Activated CD8-positive, alpha-beta T cell treated with anti-CD3 and anti-CD28 coated beads for 36 hours (primary cell): ENCODE results near the gene CRYBA4. TPM values are rescaled to one million over a fixed set of nuclear protein-coding genes. Genes with fewer than 3 reads are reported as not detected.
A peak's percentile ranks its signal among the peaks of the same experiment; 100 is the strongest.

Experiments
- ATAC-seq: fragments of 200-7000 bp; cut with Tn5 transposase; one replicate; pipeline ENCODE4 v1.10.0; 2021; ENCODE audit warnings: mild to moderate bottlenecking, moderate library complexity
- CTCF ChIA-PET: fragments of 350-600 bp; sonication (Branson Sonifier 250); formaldehyde crosslinking; loops from one replicate; lab custom pipeline; 2021; ENCODE audit warnings: antibody characterized with exemption; lab: Charles Lee
- POLR2A ChIA-PET: fragments of 350-600 bp; sonication (Branson Sonifier 250); formaldehyde crosslinking; loops from one replicate; lab custom pipeline; 2021; ENCODE audit warnings: antibody characterized with exemption; lab: Charles Lee
- DNase-seq: peaks from one replicate; pipeline ENCODE4 v3.0.0-alpha.2; 2020
- H3K27ac Mint-ChIP-seq: one replicate; pipeline ENCODE4 v1.8.0; 2021; ENCODE audit warnings: mild to moderate bottlenecking, mixed read lengths
- H3K27me3 Mint-ChIP-seq: one replicate; pipeline ENCODE4 v1.8.0; 2021; ENCODE audit warnings: mixed read lengths
- H3K36me3 Mint-ChIP-seq: one replicate; pipeline ENCODE4 v1.8.0; 2021; ENCODE audit warnings: low read depth, mixed read lengths
- H3K4me1 Mint-ChIP-seq: one replicate; pipeline ENCODE4 v1.8.0; 2021; ENCODE audit warnings: low read depth, mixed read lengths
- H3K4me3 Mint-ChIP-seq: one replicate; pipeline ENCODE4 v1.8.0; 2021; ENCODE audit warnings: mild to moderate bottlenecking, moderate library complexity, mixed read lengths
- H3K9me3 Mint-ChIP-seq: one replicate; pipeline ENCODE4 v1.8.0; 2021; ENCODE audit warnings: mixed read lengths
- intact Hi-C: fragments of 100-400 bp; cut with micrococcal nuclease; formaldehyde crosslinking; loops from one replicate; pipeline ENCODE4 v1.10.0; 2022
- total RNA-seq, 2 experiments: library from RNA; stranded (reverse); gene quantifications; one replicate each; pipeline ENCODE4 v1.2.3, GENCODE V29; 2021
- TF ChIP-seq, protein P1 (sequence below): fragments of 200-600 bp; IDR thresholded peaks from one replicate; pipeline ENCODE4 v1.8.0; 2022; ENCODE audit warnings: antibody characterized with exemption, mild to moderate bottlenecking

Gene CRYBA4
- total RNA-seq, 2 experiments from 2014 or later, result not detected

DNA sequence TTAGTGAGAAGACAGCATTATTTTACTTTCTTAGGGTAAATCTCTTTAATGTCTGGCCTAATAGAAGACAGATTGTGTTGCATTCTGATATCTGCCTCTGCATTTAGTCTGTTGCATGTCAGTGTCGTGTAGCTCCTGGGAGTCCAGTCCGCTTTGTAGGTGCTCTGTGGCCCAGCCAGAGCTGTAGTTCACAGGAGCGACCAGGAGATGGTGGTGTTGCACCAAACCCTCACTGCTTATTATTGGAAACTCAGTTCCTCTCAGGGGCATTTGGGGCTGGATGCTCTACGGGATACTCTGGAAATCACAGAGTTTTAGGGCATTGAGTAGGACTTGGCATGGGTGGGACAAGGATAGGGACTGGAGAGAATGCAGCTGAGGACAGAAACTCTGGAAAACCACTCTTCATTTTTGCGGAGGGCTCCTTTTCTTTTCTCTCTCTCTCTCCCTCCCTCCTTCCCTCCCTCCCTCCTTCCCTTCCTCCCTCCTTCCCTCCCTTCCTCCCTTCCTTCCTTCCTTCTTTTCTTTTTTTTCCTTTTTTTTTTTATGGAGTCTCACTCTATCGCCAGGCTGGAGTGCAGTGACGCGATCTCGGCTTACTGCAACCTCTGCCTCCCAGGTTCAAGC, 57.4 kb downstream of the CRYBA4 start:
- POLR2A ChIA-PET, result interaction anchor here (0.8 kb wide), 1 partner anchor 77 kb away, joined by 3 read pairs; no protein-coding TSS in a partner anchor
- Mint-ChIP-seq H3K36me3 (peaks cover 39% of the 10 kb centered on the region), H3K4me1 (peaks cover 54% of the 10 kb centered on the region), H3K27me3 (no peaks in the 10 kb centered on the region), H3K27ac (peak overlapping the region; percentile 74), H3K4me3 (no peak overlapping the region), H3K9me3 (no peaks in the 10 kb centered on the region)
- peak; percentile 93 for ATAC-seq
- CTCF ChIA-PET, result interaction anchor here (0.6 to 2.8 kb wide), 15 partner anchors 10 to 207 kb away, joined by 3 to 13 read pairs (median 4); no protein-coding TSS in a partner anchor
- intact Hi-C loops, result no loop called here
- TF ChIP-seq, protein P1, sequence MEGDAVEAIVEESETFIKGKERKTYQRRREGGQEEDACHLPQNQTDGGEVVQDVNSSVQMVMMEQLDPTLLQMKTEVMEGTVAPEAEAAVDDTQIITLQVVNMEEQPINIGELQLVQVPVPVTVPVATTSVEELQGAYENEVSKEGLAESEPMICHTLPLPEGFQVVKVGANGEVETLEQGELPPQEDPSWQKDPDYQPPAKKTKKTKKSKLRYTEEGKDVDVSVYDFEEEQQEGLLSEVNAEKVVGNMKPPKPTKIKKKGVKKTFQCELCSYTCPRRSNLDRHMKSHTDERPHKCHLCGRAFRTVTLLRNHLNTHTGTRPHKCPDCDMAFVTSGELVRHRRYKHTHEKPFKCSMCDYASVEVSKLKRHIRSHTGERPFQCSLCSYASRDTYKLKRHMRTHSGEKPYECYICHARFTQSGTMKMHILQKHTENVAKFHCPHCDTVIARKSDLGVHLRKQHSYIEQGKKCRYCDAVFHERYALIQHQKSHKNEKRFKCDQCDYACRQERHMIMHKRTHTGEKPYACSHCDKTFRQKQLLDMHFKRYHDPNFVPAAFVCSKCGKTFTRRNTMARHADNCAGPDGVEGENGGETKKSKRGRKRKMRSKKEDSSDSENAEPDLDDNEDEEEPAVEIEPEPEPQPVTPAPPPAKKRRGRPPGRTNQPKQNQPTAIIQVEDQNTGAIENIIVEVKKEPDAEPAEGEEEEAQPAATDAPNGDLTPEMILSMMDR, result peak; percentile 95
- peak; percentile 84 for DNase-seq

Other genes starting within 250 kb of the CRYBA4 start
- 10 to 100 TPM; 12.0 to 14.0 TPM for gene ASPHD2, start 192.7 kb upstream of the CRYBA4 start, total RNA-seq
- gene HPS4, start 138.2 kb upstream of the CRYBA4 start, total RNA-seq, result 10 to 100 TPM; 51.8 to 53.5 TPM
- 10 to 100 TPM; 24.8 to 26.3 TPM for gene SRRD, start 138.1 kb upstream of the CRYBA4 start, total RNA-seq
- 10 to 100 TPM; 37.4 to 37.8 TPM for gene TFIP11, start 109.5 kb upstream of the CRYBA4 start, total RNA-seq
- gene TPST2, start 31.8 kb upstream of the CRYBA4 start, total RNA-seq, result 10 to 100 TPM; 30.7 to 33.6 TPM
- gene CRYBB1, start 3.9 kb upstream of the CRYBA4 start, total RNA-seq, result not detected
- gene MIAT, start 35.6 kb downstream of the CRYBA4 start, total RNA-seq, result 10 to 100 TPM; 11.6 to 11.9 TPM